Stimulated activated CD4-positive, alpha-beta T cell treated with anti-CD3 and anti-CD28 coated beads, TNF-alpha, amount 100 ng/mL, for 4 hours (primary cell): ENCODE data around the gene SLC35B2.
A peak's percentile ranks its signal among the peaks of the same experiment; 100 is the strongest.

Experiments used
- DNase-seq, 3 experiments: peaks; one replicate each; pipeline ENCODE4 v3.0.0-alpha.2; 2020; ENCODE audit warnings: low read depth in 3 of 3

SLC35B2 gene

DNA sequence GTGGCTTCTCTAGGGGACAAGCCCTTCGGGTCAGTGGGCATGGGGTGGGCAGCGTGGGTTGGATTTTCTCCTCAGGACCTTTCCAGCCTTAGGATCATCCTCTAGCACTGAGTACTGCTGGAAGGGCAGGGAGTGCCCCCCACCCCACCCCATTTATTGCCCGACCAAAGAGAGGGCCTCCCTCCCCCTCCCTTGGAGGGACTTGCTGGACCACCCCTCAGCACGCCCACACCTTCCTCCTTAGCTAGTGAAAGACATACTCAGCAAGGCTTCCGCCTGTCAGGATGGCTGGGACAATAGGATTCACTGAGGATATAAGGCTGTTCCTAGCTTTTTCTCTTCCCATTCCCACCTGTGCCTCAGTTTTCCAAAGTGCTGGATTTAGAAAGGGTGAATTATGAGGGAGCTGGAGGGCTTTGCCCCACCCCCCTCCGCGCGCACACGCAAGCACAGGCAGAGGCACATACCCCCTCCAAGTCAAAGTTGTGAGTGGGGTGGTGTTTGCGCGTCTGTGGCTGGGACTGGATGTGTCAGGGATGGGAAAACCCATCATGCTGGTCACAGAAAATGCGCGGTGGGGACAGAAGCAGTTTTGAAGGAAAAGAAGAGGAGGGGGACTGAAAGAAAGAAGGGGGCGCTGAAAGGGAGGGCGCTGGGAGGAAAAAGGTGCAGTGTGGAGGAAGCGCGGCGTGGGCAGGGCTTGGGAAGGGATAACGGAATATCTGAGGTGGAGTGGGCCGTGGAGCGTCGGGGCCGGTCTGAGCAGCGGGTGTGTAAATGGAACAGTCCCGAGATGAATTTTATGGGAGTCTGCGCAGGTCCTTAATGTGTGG, 34.6 kb downstream of the SLC35B2 start:
- DNase-seq: no peak

DNA sequence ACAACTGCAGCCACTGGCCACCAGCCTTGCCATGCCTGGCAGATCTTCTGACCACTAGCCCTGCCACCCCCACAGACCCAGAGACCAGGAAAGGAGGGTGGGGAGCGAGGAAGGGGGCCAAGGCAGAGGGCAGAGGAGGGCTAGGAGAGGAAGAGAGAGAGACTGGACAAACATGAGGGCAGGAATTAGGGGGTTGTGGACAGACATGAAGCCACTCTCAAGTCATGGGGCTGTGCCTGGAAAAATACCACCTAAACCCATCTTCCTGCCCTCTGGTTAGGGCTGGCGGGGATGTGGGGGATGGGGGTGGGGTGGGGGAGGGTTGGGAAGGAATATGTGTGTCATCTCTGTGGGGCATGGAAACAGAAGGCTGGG, 35.4 kb downstream of the SLC35B2 start:
- DNase-seq: no peak

DNA sequence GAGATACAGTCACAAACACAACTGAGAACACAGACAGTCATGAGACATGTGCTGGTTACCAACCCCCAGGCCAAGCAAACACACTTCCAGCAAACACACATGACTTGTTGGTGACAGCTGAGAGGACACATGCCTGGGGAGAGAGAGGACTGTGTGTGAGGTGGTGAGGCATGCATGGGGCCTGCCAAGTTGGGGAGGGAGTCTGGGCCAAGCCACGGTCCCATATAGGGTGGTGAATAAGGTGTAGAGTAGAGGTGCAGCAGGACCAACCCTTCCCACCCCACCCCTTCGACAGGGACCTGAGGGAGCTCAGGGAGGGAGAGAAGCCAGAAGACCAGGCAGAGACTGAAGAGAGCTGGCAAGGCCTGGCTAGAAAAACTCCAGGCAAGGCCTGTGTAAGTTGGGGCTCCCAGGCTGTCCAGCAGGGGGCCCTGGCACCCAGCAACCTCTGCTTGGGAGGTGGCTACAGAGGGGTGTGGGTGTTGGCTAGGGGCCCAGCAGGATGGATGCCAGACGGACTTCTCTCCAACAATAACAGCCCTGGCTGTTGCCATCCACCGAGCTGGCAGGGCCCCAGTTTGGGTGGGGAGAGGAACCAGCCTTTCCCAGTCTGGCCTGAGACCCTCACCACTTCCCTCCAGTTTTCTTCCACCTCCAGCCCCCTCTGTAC, 35.9 kb downstream of the SLC35B2 start:
- DNase-seq: peak; percentile 40 to 47 (median 46)

DNA sequence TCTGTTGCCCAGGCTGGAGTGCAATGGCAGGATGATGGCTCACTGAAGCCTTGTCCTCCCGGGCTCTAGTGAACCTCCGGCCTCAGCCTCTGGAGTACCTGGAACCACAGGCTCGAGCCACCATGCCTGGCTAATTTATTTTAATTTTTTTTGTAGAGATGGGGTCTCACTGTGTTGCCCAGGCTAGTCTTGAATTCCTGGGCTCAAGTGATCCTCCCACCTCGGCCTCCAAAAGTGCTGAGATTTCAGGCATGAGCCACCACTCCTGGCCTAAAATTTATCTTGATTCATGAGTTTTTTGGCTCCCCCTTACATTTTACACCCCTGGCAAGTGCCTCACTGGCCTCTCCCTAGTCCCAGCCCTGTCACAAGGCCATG, 36.4 kb downstream of the SLC35B2 start:
- no peak for DNase-seq

DNA sequence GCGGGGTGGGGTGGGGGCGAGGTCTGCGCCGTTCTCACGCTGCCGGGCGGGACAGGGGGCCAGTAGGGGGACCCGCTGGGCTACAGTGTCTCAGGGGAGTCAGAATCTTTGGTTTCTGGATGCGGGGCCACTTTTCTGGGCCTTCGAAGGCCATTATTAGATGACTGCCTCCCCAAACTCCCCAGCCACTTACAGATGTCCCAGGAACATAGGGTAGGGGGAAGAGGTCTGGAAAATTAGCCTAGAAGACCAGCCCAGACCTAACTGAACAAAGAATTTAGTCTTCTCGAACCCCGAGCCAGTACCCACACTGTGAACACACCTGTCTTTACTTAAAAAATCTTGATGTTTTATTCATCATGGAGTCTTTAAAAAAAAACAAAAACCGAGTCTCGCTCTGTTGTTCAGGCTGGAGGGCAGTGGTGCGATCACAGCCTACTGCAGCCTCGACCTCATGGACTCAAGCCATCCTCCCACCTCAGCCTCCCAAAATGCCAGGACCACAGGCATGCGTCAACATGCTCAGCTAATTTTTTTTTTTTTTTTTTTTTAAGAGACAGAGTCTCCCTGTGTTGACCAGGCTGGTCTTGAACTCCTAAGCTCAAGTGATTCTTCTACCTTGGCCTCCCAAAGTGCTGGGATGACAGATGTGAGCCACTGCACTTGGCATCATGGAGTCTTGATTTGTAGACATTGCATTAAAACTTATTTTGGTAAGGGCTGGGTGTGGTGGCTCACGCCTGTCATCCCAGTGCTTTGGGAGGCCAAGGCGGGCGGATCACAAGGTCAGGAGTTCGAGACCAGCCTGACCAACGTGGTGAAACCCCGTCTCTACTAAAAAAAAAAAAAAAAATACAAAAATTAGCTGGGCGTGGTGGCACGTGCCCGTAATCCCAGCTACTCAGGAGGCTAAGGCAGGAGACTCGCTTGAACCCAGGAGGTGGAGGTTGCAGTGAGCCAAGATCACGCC, 37.2 kb downstream of the SLC35B2 start:
- DNase-seq: no peak

DNA sequence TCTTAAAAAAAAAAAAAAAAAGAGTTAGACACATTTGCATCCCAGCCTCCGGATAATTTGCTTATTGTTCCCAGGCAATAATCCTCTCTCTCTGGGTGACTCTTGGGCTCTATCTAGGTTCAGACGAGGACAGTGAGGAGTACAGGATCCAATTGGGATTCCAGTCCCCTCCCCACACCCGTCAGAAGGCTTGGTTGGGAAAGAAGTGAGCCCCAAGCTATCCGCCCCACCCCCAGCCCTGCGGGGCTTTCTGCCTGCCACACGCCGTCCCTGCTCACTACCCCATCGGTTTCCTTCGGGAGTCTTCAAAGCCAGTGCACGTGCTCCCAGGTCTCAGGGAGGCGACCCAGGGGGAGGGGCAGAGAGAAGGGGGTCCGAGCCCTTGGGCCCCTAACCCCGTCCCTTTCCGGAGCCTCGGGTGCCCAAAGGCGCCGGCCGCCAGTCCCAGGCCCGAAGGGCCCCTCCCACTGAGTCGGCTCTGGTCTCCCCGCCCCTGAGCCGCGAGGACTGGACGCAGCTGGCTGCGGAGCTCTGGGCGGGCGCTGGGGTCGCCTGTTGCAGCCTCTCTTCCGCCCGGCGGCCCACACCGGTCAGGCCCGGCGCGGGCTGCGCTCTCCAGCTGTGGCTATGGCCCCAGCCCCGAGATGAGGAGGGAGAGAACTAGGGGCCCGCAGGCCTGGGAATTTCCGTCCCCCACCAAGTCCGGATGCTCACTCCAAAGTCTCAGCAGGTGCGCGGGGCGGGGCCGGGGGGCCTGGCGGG, 38.1 kb downstream of the SLC35B2 start:
- DNase-seq: no peak

DNA sequence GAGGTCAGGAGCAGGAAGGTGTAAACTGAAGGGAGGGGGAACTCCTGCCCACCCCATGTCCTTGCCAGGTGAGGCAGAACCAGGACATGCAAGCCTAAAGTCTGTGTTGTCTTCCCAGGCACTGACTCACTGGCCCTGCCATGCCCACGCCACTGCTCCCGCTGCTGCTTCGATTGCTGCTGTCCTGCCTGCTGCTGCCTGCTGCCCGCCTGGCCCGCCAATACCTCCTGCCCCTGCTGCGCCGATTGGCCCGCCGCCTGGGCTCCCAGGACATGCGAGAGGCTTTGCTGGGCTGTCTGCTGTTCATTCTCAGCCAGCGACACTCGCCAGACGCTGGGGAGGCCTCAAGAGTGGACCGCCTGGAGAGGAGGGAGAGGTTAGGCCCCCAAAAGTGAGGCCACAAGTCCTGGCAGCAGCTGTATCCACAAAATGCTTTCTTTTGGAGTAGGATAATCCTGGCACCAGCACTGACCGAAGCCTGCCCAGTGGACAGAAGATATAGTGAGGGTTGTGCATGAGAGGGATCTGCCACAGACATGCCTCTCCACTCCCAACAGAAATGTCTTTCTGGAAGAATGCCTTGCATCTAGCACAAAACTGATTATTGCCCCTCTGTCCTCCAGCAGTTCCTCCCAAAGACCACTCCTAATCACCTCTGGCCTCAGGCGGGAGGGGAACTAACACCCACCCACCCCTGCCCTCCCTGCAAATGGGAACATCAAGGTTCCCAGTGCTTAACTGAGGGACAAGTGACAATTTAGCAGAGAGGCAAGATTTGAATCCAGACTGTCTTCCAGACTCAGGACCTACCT, 39.8 kb downstream of the SLC35B2 start:
- no peak for DNase-seq

DNA sequence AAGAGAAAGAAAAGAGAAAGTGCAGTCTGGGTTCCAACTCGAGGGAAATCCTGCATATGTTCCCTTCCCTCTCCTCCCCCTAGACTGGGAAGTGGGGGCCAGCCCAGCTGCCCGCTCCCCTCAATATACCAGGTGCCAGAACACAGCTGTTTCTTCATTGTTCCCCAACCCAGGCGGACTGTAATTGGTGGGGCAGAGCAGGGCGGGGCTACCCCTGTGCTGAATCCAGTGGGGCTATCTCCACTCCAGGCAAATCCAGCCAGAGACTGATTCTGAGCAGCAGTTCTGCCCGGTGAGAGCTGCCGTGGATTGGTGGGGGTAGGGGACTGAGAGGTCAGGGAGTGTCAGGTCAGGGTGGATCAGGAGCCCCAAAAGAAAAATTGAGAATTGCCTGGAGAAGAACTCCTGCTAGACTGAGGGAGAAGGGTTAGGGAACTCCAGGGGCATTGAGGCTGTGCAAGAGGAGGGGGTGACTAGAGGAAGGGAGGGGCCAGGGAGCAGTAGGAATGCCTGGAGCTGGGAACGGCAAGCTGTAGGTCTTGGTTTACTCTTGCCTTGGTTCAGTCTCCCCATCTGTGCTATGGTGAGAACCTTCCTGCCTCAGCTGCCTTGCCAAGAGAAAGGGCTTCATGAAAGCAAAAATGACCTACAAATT, 40.5 kb downstream of the SLC35B2 start, which contains the start of gene MYMX:
Gene MYMX (plus strand): TSS at position 250 of the 655 bp plus-strand sequence. CDS start 546 bp downstream, outside the sequence.
- no peak for DNase-seq

DNA sequence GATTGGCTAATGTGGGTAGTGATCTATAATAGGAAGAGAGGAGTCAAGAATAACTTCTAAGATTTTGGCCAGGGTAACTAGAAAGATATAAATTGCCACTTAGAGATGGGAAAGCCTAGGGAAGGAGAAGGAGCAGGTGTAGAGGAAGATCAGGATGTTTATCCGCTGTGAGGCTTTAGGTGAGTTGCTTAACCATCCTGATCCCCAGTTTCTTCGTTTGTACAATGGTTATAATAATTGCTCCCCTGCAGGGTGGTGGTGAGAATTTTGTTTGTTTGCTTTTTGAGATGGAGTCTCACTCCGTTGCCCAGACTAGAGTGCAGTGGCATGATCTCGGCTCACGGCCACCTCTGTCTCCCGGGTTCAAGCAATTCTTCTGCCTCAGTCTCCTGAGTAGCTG, 43.0 kb downstream of the SLC35B2 start:
- no peak for DNase-seq

DNA sequence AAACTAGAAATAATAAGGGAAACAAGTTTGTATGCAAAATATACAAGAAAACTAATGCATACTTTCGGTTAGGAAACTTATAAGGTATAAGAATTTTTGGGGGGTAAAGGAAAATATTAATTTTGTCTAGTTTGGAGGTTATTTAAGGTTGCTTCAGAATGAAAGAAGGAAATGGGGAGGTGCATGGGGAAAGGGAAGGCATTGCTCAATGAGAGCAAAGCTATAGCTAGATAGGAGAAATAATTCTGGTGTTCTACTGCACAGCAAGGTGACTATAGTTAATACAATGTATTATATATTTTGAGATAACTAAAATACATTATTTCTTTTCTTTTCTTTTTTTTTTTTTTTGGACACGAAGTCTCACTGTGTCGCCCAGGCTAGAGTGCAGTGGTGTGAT, 46.0 kb downstream of the SLC35B2 start:
- DNase-seq: no peak

DNA sequence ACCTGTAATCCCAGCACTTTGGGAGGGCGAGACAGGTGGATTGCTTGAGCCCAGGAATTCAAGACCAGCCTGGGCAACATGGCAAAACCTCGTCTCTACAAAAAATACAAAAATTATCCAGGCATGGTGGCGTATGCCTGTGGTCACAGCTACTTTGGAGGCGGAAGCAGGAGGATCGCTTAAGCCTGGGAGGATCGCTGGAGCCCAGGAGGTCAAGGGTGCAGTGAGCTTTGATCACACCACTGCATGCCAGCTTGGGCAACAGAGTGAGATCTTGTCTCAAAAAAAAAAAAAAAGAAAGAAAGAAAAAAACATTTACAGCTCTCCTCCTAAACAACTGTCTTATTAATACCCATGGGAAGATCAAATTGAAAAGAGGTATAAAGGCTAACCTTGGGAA, 49.4 kb downstream of the SLC35B2 start:
- no peak for DNase-seq
